Coronary artery (tissue), 2 donors: ENCODE measurements around the gene HINT1.

Experiments used
- DNase-seq: peaks from one replicate; pipeline ENCODE4 v3.0.0-alpha.2; 2017; ENCODE audit warnings: low spot score
- H3K27ac ChIP-seq, 2 donors: fragments of 200-600 bp; sonication (generic); one replicate each; pipeline ENCODE4 v1.5.1; 2016 to 2019
- H3K4me3 ChIP-seq: fragments of 200-600 bp; sonication (generic); 2 replicates; pipeline ENCODE4 v1.5.1; 2016; ENCODE audit warnings: mild to moderate bottlenecking, moderate library complexity
- TF ChIP-seq, protein P1 (sequence below): fragments of 200-600 bp; sonication (generic); IDR thresholded peaks from one replicate; pipeline ENCODE4 v1.5.1; 2019; ENCODE audit warnings: antibody characterized with exemption

HINT1 gene

DNA sequence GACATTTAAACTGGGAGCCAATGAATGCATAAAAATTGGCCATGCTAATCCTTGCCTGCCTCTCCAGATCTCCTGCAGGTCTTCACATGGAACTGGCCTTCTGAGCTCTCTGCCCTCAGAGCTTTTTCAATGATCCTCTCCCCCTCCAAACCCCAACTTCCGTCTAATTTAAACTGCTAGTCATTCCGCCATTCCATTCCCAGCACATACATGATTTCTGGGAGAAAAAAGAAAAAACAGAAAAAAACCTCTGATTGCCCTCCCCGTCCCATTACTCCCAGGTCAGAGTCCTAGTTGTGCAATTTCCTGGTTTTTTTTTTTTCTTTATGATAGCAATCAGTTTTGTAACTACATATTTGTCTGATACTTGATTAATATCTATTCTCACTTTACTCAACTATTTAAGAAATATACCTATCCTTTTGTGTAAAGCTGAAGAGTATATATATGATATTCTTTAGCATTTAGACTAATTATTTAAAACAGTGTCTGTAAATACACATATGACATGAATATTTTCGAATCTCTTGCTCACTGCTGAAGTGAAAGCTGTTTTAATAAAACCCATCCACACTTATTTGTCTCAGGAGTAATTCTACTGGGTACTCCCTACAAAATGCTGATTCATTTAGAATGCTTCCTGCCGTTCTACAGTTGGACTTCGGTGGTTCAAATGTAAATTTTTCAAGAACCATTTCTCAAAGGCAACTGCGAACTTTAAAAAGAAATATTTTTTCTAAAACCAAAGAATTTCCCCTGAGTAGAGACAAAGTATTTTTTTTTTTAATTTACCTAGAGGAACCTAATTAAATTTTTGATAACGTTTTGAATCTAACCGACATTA lies 1.6 kb downstream of the HINT1 start:
- TF ChIP-seq, protein P1, sequence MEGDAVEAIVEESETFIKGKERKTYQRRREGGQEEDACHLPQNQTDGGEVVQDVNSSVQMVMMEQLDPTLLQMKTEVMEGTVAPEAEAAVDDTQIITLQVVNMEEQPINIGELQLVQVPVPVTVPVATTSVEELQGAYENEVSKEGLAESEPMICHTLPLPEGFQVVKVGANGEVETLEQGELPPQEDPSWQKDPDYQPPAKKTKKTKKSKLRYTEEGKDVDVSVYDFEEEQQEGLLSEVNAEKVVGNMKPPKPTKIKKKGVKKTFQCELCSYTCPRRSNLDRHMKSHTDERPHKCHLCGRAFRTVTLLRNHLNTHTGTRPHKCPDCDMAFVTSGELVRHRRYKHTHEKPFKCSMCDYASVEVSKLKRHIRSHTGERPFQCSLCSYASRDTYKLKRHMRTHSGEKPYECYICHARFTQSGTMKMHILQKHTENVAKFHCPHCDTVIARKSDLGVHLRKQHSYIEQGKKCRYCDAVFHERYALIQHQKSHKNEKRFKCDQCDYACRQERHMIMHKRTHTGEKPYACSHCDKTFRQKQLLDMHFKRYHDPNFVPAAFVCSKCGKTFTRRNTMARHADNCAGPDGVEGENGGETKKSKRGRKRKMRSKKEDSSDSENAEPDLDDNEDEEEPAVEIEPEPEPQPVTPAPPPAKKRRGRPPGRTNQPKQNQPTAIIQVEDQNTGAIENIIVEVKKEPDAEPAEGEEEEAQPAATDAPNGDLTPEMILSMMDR: no peak
- Histone ChIP-seq H3K27ac (peak overlapping the region in 1 of 2 donors; percentile 91), H3K4me3 (peak overlapping the region; percentile 96)
- no peak for DNase-seq

DNA sequence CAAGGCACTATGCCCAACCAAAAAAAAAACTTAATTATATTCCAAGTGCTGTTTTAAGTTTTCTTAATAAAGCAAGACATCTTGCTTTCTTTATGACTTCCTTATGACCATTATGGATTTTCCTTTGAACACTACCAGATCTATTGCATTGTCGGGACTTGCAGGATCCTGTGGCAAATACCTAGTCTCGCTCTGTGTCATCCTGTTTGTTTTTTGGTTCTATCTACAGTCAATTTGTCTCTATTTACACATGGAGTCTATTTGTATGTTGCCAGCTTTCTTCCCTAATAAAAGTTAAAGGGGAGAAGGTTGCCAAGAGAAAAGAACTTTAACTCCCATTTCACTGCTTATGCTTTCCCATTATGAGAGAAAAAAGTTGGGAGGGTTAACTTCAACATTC lies 4.9 kb downstream of the HINT1 start:
- no peak overlapping the region for H3K4me3 ChIP-seq
- TF ChIP-seq, protein P1: no peak
- DNase-seq: no peak
- H3K27ac ChIP-seq: no peak overlapping the region

DNA sequence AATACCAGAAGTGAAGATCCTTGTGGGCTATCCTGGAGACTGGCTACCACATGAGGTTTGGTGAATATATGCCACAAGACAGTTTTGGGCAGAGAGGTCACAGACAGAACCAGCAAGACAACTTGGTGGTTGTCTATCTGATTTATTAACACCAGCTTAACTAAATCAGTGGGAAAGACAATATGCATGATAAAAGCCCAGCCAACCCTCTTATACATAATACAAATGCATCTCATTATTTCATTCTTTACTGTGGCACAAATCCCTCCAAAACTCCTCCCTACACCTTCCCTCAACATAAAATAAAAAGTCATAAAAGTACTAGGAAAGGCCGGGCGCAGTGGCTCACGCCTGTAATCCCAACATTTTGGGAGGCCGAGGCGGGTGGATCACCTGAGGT lies 8.1 kb downstream of the HINT1 start:
- TF ChIP-seq, protein P1: no peak
- no peak overlapping the region for H3K27ac ChIP-seq
- H3K4me3 ChIP-seq: no peak overlapping the region
- no peak for DNase-seq

DNA sequence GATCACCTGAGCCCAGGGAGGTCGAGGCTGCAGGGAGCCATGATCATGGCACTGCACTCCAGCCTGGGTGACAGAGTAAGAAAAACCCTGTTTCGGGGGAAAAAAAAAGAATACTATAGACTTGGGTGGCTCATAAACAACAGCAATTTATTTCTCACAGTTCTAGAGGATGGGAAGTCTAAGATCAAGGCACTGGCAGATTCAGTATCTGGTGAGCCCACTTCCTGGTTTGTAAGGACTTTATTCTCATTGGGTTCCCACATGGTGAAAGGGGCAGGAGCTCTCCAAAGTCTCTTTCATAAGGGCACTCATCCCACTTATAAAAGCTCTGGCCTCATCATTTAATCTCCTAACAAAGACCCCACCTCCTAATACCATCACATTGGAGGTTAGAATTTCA lies 8.7 kb downstream of the HINT1 start:
- TF ChIP-seq, protein P1: no peak
- no peak for DNase-seq

DNA sequence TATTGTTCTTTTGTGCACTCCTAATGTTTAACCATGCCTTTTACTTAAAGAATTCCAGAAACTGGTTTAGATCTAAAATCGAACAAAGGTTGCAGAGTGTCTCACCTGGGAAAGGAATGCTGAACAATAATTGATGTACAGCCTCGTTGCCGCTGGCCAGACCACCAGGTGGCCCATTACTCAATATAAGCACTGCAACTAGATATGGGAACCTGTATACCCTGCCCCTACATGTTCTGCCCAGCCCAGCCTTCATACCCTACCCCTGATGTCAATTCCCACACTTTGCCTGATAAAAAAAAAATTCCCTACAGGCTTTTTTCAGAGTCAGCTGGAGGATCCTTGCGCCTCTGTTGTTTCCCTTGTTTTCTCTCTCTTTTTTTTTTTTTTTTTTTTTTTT lies 13.8 kb downstream of the HINT1 start:
- H3K4me3 ChIP-seq: no peak overlapping the region
- TF ChIP-seq, protein P1: no peak
- DNase-seq: no peak
- H3K27ac ChIP-seq: no peak overlapping the region

More for the DNA sequence above, 8.7 kb downstream of the HINT1 start:
- no peak overlapping the region for H3K27ac ChIP-seq
- H3K4me3 ChIP-seq: no peak overlapping the region

DNA sequence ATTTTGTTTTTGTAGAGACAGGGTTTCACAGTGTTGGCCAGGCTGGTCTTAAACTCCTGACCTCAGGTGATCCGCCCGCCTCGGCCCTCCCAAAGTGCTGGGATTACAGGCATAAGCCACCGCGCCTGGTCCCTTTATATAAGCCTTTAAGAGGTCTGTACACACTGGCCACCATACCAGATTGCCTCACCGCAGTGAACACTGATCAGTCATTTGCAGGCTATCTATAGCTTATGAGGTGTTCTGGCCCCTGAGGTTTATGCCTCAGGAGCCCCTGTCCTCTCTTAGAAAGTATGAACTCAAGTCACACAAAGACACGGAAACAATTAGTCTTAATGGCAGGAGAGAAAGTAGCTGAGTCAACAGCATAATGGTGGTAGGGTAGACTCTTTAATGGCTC lies 14.6 kb downstream of the HINT1 start:
- DNase-seq: no peak
- TF ChIP-seq, protein P1: no peak
- H3K4me3 ChIP-seq: no peak overlapping the region
- no peak overlapping the region for H3K27ac ChIP-seq

DNA sequence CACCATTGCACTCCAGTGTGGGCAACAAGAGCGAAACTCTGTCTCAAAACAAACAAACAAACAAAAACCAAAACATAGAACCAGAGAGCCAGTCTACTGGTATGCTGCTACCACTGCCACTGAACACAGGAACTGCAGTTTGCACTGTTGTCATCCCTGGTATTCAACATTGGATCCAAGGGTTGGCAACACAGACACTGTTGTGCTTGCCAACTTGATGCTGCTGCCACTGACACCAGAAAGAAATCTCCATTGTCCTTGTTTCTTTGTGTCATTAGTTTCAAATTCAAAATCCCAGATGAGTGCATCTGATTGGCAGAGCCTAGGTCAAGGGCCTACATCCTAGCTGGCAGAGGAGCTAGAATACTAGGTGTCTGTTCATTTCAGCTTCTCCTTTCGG lies 16.2 kb downstream of the HINT1 start:
- H3K4me3 ChIP-seq: no peak overlapping the region
- no peak for DNase-seq
- H3K27ac ChIP-seq: no peak overlapping the region
- TF ChIP-seq, protein P1: no peak
